OCI-LY3 (cell line): ENCODE results near the gene PPP3R1.

ENCODE experiments used
- CTCF ChIP-seq: fragments of 200-600, 300-600 bp; sonication (generic); IDR thresholded peaks from 2 replicates; pipeline ENCODE4 v1.5.1; 2014; ENCODE audit warnings: antibody characterized with exemption, low read length, low read depth
- EZH2phosphoT487 ChIP-seq: fragments of 200-600 bp; shearing (Covaris generic); IDR thresholded peaks from 2 replicates; pipeline ENCODE4 v1.6.1; 2018; ENCODE audit warnings: antibody characterized with exemption, mixed run types, low read depth

- no peak for TF ChIP-seq CTCF
- TF ChIP-seq EZH2phosphoT487 = no peak
These were observed 88.7 kb downstream of the PPP3R1 start for GRCh38 chr2:68163641-68164040.
